K562 (cell line): Measurements from ENCODE around the gene ZMYND15. TPM values are rescaled to one million over a fixed set of nuclear protein-coding genes. Genes with fewer than 3 reads are reported as not detected.
A peak's percentile ranks its signal among the peaks of the same experiment; 100 is the strongest.

ENCODE experiments used
- ATAC-seq: fragments of 200-7000 bp; cut with Tn5 transposase; 3 replicates; pipeline ENCODE4 v1.9.1; 2020; ENCODE audit warnings: moderate library complexity
- BruUV-seq: library from RNA; stranded (reverse); fragments of 400-500 nt; replicated peaks from 2 replicates; lab custom pipeline; 2021; lab: Mats Ljungman, UMichigan
- CTCF ChIA-PET: fragments of 300-600 bp; formaldehyde crosslinking; extraction: SDS; loops from one replicate; lab custom pipeline; 2021; ENCODE audit warnings: low intra/inter-chr PET ratio; lab: Yijun Ruan, JAX
- POLR2A ChIA-PET: fragments of 300-600, 350-650 bp; sonication (Branson Sonifier 250); formaldehyde crosslinking; extraction: SDS; loops from one replicate; lab custom pipeline; 2021; ENCODE audit warnings: antibody characterized with exemption, inconsistent platforms; lab: Yijun Ruan, JAX
- DNase-seq, 4 experiments: peaks; one replicate each; pipeline versions ENCODE4 v3.0.0 to v3.0.0-alpha.2; 2011 to 2018; ENCODE audit warnings: low spot score in 3 of 4, mixed read lengths in 3 of 4; ENCODE audit errors: extremely low read depth in 1 of 4
- FAIRE-seq: peaks from 2 replicates; lab custom pipeline; 2011; peaks lifted over from hg19 to GRCh38; lab: Jason Lieb, UNC
- H2AFZ ChIP-seq: 2 replicates; pipeline ENCODE4 v1.6.0; 2011; ENCODE audit warnings: low read depth, low read length, control low read depth, inconsistent platforms
- H3K27ac ChIP-seq: fragments of 200-600 bp; 3 replicates; pipeline ENCODE4 v1.8.0; 2011; ENCODE audit warnings: low read depth, mild to moderate bottlenecking, control low read depth, inconsistent platforms, low read length, moderate library complexity, mixed read lengths; ENCODE audit errors: extremely low read depth
- H3K27me3 ChIP-seq, 2 experiments: fragments of 300-600 bp in 1 of 2; 2 replicates in 1 of 2; 3 replicates in 1 of 2; pipeline versions ENCODE4 v1.6.0 to v1.8.0; 2011; ENCODE audit warnings: inconsistent platforms in 2 of 2, low read length in 2 of 2, mild to moderate bottlenecking in 1 of 2, mixed read lengths in 1 of 2, moderate library complexity in 1 of 2; ENCODE audit not compliant: control insufficient read depth in 2 of 2, insufficient read depth in 2 of 2
- H3K36me3 ChIP-seq: fragments of 300-600 bp; 3 replicates; pipeline ENCODE4 v1.8.0; 2011; ENCODE audit warnings: mild to moderate bottlenecking, low read length, inconsistent platforms; ENCODE audit not compliant: control insufficient read depth, insufficient read depth
- H3K4me1 ChIP-seq, 2 experiments: fragments of 200-600 bp in 1 of 2; replicated peaks in 1 of 2; 2 replicates in 1 of 2; 3 replicates in 1 of 2; pipeline versions ENCODE4 v1.5.1 to v1.8.0; 2011; ENCODE audit warnings: inconsistent platforms in 2 of 2, low read length in 2 of 2, mild to moderate bottlenecking in 1 of 2, mixed read lengths in 1 of 2, moderate library complexity in 1 of 2; ENCODE audit not compliant: control insufficient read depth in 2 of 2, insufficient read depth in 2 of 2
- H3K4me2 ChIP-seq: 2 replicates; pipeline ENCODE4 v1.6.1; 2011; ENCODE audit warnings: low read length, control low read depth, inconsistent platforms, mixed read lengths; ENCODE audit not compliant: insufficient read depth
- H3K4me3 ChIP-seq: fragments of 200-600 bp; sonication (generic), shearing (Covaris generic); 2 replicates; pipeline ENCODE4 v1.5.1; 2016; ENCODE audit warnings: control low read depth, inconsistent platforms
- H3K79me2 ChIP-seq: fragments of 200-600 bp; 3 replicates; pipeline ENCODE4 v1.8.0; 2011; ENCODE audit warnings: low read length, inconsistent platforms; ENCODE audit not compliant: control insufficient read depth, insufficient read depth
- H3K9ac ChIP-seq, 2 experiments: 2 replicates each; pipeline versions ENCODE4 v1.6.0 to v1.6.1; 2011; ENCODE audit warnings: low read depth in 2 of 2, low read length in 2 of 2, control low read depth in 1 of 2, inconsistent platforms in 1 of 2, mild to moderate bottlenecking in 1 of 2, mixed read lengths in 1 of 2; ENCODE audit not compliant: insufficient read depth in 1 of 2
- H3K9me1 ChIP-seq: one replicate; pipeline ENCODE4 v1.6.0; 2011; ENCODE audit warnings: inconsistent platforms, mild to moderate bottlenecking, low read length, moderate library complexity; ENCODE audit not compliant: control insufficient read depth, insufficient read depth
- H3K9me3 ChIP-seq: replicated peaks from 2 replicates; pipeline ENCODE4 v1.5.1; 2011; ENCODE audit warnings: low read depth, low read length, inconsistent platforms; ENCODE audit not compliant: control insufficient read depth, insufficient read depth
- H4K20me1 ChIP-seq: replicated peaks from 2 replicates; pipeline ENCODE4 v1.6.1; 2011; ENCODE audit warnings: low read length, inconsistent platforms, mixed read lengths; ENCODE audit not compliant: control insufficient read depth, insufficient read depth
- CAMTA2 ChIP-seq: fragments of 250-450 bp; sonication (Bioruptor Pico); conservative IDR thresholded peaks from 2 replicates; pipeline ENCODE4 v1.5.1; 2022
- CEBPB ChIP-seq: fragments of 450-650 bp; IDR thresholded peaks from 2 replicates; pipeline ENCODE4 v1.6.1; 2016; ENCODE audit warnings: missing genetic modification characterization, missing compliant biosample characterization
- FOXK2 ChIP-seq, 2 experiments: fragments of 450-650 bp; IDR thresholded peaks in 1 of 2; conservative IDR thresholded peaks in 1 of 2; 2 replicates each; pipeline ENCODE4 v1.6.1; 2016; ENCODE audit warnings: low read depth in 2 of 2, mild to moderate bottlenecking in 1 of 2
- SAP30 ChIP-seq: fragments of 200-600 bp; sonication (generic); IDR thresholded peaks from 2 replicates; pipeline ENCODE4 v1.6.1; 2012; ENCODE audit warnings: borderline replicate concordance, low read depth, mild to moderate bottlenecking, moderate library complexity, low read length, control low read depth, inconsistent platforms; ENCODE audit not compliant: insufficient read depth, poor library complexity, severe bottlenecking
- ZNF584 ChIP-seq: fragments of 200-800 bp; sonication (Bioruptor generic); IDR thresholded peaks from 2 replicates; pipeline ENCODE4 v1.6.1; 2016; ENCODE audit warnings: low read depth, mild to moderate bottlenecking, missing genetic modification characterization, missing compliant biosample characterization
- WGBS: fragments of 100-300 bp; shearing (Covaris generic); methylation state at CpG from one replicate; pipeline ENCODE4 v1.1.6; 2016; ENCODE audit warnings: low coverage, mixed read lengths; ENCODE audit not compliant: insufficient coverage; ENCODE audit errors: missing lambda C conversion rate; 5-methylcytosine and 5-hydroxymethylcytosine counted together
- in situ Hi-C: fragments of 300-500 bp; cut with MboI; formaldehyde crosslinking; loops from 4 replicates; pipeline ENCODE4 v1.15.0; 2018; ENCODE audit warnings: inconsistent platforms, mixed read lengths
- intact Hi-C: fragments of 100-400 bp; cut with micrococcal nuclease; formaldehyde crosslinking; loops from 2 replicates; pipeline ENCODE4 v1.14.2; 2022
- polyA plus RNA-seq, 8 experiments: library from polyadenylated mRNA; depleted of rRNA in 4 of 8; stranded (reverse) in 5 of 8; unstranded in 3 of 8; fragments of >200 nt; fragmentation: Nextera tagmentation in 2 of 8; fragmentation: Illumina TruSeq in 1 of 8; extraction: Ambion mirVana in 2 of 8; extraction: Trizol in 1 of 8; gene quantifications; 2 replicates each; pipeline versions ENCODE4 v1.2.1 to v1.2.3, GENCODE V29; 2011 to 2014; ENCODE audit warnings: inconsistent platforms in 1 of 8, missing spikeins in 1 of 8
- total RNA-seq, 7 experiments: library from RNA; depleted of rRNA in 6 of 7; stranded (reverse); fragments of >200 nt in 6 of 7; fragmentation: Illumina TruSeq in 2 of 7; extraction: Trizol in 2 of 7; gene quantifications; 2 replicates each; pipeline versions ENCODE4 v1.2.1 to v1.2.3, GENCODE V29; 2011 to 2021; ENCODE audit warnings: low replicate concordance in 1 of 7
- TF ChIP-seq, protein P1 (sequence below): sonication (generic); formaldehyde crosslinking; IDR thresholded peaks from 2 replicates; pipeline ENCODE4 v1.8.1; 2023; ENCODE audit warnings: mild to moderate bottlenecking, missing genetic modification reagents
- TF ChIP-seq, protein P2 (sequence below), 3 experiments: IDR thresholded peaks in 2 of 3; conservative IDR thresholded peaks in 1 of 3; 2 replicates each; pipeline ENCODE4 v1.5.1; 2011 to 2012; ENCODE audit warnings: low read length in 3 of 3, mild to moderate bottlenecking in 3 of 3, control low read depth in 2 of 3, improper control_type of control experiment in 1 of 3, inconsistent platforms in 1 of 3, low read depth in 1 of 3, mixed read lengths in 1 of 3, moderate library complexity in 1 of 3; ENCODE audit not compliant: insufficient read depth in 2 of 3
- TF ChIP-seq, protein P3 (sequence below): fragments of 450-650 bp; formaldehyde crosslinking; IDR thresholded peaks from 2 replicates; pipeline ENCODE4 v1.4.0; 2022; ENCODE audit warnings: missing genetic modification characterization

ZMYND15 gene
- total and polyA plus RNA-seq, 9 of the 15 experiments (the other 6 are each of a cell fraction or from before 2014, with no cell fraction given): 0.09 TPM; not detected in 8

DNA sequence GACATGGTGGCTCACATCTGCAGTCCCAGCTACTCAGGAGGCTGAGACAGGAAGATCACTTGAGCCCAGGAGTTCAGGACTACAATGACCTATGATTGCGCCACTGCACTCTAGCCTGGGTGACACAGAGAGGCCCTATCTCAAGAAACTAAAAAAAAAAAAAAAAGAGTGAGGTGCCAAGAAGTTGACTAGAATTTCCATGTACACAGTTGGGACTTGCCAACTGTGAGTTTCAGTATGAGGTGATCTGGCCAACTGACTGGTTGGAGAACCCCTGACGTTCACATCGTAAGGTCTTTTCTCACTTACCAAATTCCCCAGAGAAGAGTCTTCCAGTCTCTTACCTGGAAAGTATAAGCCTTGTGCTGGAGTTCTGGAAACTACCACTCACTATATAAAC lies 11.5 kb upstream of the ZMYND15 start:
- FAIRE-seq (no peak), DNase-seq (no peak), ATAC-seq (no peak)
- no peak overlapping the region for H3K4me2 ChIP-seq
- no peaks in the 10 kb centered on the region for H3K79me2 ChIP-seq
- H3K27me3 ChIP-seq: no peaks in the 10 kb centered on the region
- no TSS peak for BruUV-seq
- no peaks in the 10 kb centered on the region for H3K9me1 ChIP-seq
- H2AFZ ChIP-seq: no peak overlapping the region
- ChIA-PET CTCF (no interaction called here), POLR2A (no interaction called here)
- 10% methylated on average over 3 of the region's 3 CpGs for WGBS
- no peak overlapping the region for H3K27ac ChIP-seq
- H3K9ac ChIP-seq: no peak overlapping the region
- intact Hi-C loops: no loop called here
- no peaks in the 10 kb centered on the region for H3K9me3 ChIP-seq
- H3K4me3 ChIP-seq: no peak overlapping the region
- H3K36me3 ChIP-seq: no peaks in the 10 kb centered on the region
- in situ Hi-C loops: no loop called here
- TF ChIP-seq, protein P1, sequence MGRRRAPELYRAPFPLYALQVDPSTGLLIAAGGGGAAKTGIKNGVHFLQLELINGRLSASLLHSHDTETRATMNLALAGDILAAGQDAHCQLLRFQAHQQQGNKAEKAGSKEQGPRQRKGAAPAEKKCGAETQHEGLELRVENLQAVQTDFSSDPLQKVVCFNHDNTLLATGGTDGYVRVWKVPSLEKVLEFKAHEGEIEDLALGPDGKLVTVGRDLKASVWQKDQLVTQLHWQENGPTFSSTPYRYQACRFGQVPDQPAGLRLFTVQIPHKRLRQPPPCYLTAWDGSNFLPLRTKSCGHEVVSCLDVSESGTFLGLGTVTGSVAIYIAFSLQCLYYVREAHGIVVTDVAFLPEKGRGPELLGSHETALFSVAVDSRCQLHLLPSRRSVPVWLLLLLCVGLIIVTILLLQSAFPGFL (CRISPR knock-in tag): no peak
- peak; percentile 69 for TF ChIP-seq CEBPB (tag)
- H3K4me1 ChIP-seq: peaks cover 0 to 14% of the 10 kb centered on the region in 2 experiments; a peak in 4 of 5 replicates
- no peaks in the 10 kb centered on the region for H4K20me1 ChIP-seq

DNA sequence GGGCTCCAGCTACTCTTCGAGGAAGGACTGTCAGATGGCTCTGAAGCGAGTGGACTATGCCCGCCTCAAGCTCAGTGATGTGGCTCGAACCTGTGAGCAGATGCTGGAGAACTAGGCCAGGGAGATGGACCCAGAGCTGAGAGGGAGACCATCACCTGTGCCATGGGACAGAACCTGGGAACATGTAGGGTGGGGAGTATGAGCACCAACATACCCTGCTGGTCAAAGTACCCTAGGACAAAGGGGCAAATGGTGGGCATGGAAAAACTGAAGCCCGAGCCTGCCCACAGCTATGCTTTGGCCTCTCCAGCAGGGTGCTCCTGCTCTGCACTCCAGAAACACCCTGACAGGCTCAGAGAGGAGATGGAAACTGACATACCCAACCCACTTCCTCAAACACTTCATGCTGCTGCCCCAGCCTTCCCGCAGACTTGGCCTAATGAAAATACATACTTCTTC lies 6.5 kb upstream of the ZMYND15 start:
- Histone ChIP-seq H3K9me3 (no peaks in the 10 kb centered on the region), H4K20me1 (no peaks in the 10 kb centered on the region), H3K9ac (peak overlapping the region in 1 of 2 experiments; percentile 10; a peak in 1 of 4 replicates), H3K9me1 (no peaks in the 10 kb centered on the region), H3K4me1 (peaks cover 4 to 14% of the 10 kb centered on the region in 2 experiments; a peak in 3 of 5 replicates), H3K4me3 (no peak overlapping the region), H2AFZ (no peak overlapping the region), H3K27me3 (no peaks in the 10 kb centered on the region; a peak in 1 of 5 replicates), H3K79me2 (no peaks in the 10 kb centered on the region), H3K36me3 (no peaks in the 10 kb centered on the region), H3K4me2 (no peak overlapping the region), H3K27ac (no peak overlapping the region)
- intact Hi-C loops (no loop called here), in situ Hi-C loops (no loop called here)
- FAIRE-seq (no peak), ATAC-seq (no peak), DNase-seq (no peak)
- POLR2A ChIA-PET: no interaction called here
- no TSS peak for BruUV-seq
- CTCF ChIA-PET: no interaction called here
- WGBS: 85% methylated on average over 5 of the region's 6 CpGs
- TF ChIP-seq, protein P2, sequence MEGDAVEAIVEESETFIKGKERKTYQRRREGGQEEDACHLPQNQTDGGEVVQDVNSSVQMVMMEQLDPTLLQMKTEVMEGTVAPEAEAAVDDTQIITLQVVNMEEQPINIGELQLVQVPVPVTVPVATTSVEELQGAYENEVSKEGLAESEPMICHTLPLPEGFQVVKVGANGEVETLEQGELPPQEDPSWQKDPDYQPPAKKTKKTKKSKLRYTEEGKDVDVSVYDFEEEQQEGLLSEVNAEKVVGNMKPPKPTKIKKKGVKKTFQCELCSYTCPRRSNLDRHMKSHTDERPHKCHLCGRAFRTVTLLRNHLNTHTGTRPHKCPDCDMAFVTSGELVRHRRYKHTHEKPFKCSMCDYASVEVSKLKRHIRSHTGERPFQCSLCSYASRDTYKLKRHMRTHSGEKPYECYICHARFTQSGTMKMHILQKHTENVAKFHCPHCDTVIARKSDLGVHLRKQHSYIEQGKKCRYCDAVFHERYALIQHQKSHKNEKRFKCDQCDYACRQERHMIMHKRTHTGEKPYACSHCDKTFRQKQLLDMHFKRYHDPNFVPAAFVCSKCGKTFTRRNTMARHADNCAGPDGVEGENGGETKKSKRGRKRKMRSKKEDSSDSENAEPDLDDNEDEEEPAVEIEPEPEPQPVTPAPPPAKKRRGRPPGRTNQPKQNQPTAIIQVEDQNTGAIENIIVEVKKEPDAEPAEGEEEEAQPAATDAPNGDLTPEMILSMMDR (IDR thresholded peaks at IDR 0.05 in 2 of 3, conservative IDR thresholded peaks at IDR 0.05 in 1 of 3; ENCODE audit: insufficient read depth in 2 of 3, low read depth in 1 of 3, low read length in 3 of 3): 0 out of 6 replicates have a peak, but pooled peaks of 1 of the 3 experiments have one; percentile 7
- TF ChIP-seq SAP30: no peak
- TF ChIP-seq ZNF584 (CRISPR knock-in tag): no peak
- TF ChIP-seq CAMTA2 (CRISPR knock-in tag): no peak
- TF ChIP-seq, protein P3, sequence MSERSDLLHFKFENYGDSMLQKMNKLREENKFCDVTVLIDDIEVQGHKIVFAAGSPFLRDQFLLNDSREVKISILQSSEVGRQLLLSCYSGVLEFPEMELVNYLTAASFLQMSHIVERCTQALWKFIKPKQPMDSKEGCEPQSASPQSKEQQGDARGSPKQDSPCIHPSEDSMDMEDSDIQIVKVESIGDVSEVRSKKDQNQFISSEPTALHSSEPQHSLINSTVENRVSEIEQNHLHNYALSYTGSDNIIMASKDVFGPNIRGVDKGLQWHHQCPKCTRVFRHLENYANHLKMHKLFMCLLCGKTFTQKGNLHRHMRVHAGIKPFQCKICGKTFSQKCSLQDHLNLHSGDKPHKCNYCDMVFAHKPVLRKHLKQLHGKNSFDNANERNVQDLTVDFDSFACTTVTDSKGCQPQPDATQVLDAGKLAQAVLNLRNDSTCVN (CRISPR knock-in tag): no peak
- TF ChIP-seq FOXK2 (conservative IDR thresholded peaks at IDR 0.05 in 1 of 2, IDR thresholded peaks at IDR 0.05 in 1 of 2; ENCODE audit: low read depth in 2 of 2): no peak
